Neuronal stem cell (in vitro differentiated cells): Measurements from ENCODE around the gene MCU.

Experiments used
- DNase-seq: peaks from one replicate; pipeline ENCODE4 v3.0.0-alpha.2; 2013; ENCODE audit warnings: low spot score
- H2AFZ ChIP-seq: one replicate; pipeline ENCODE4 v1.6.1; 2013; ENCODE audit warnings: mild to moderate bottlenecking, low read length, inconsistent platforms
- H2AK5ac ChIP-seq: 2 replicates; pipeline ENCODE4 v1.6.1; 2013; ENCODE audit warnings: low read depth, mild to moderate bottlenecking, inconsistent platforms, low read length, moderate library complexity, mixed read lengths
- H2BK120ac ChIP-seq: 2 replicates; pipeline ENCODE4 v1.6.1; 2013; ENCODE audit warnings: low read depth, mild to moderate bottlenecking, inconsistent platforms, low read length, moderate library complexity, mixed read lengths
- H2BK12ac ChIP-seq: one replicate; pipeline ENCODE4 v1.6.1; 2013; ENCODE audit warnings: low read length, inconsistent platforms
- H2BK15ac ChIP-seq: 2 replicates; pipeline ENCODE4 v1.6.1; 2013; ENCODE audit warnings: mild to moderate bottlenecking, low read length, inconsistent platforms, mixed read lengths
- H2BK5ac ChIP-seq: one replicate; pipeline ENCODE4 v1.6.1; 2013; ENCODE audit warnings: inconsistent platforms, mild to moderate bottlenecking, low read length, moderate library complexity
- H3K14ac ChIP-seq: one replicate; pipeline ENCODE4 v1.6.1; 2013; ENCODE audit warnings: low read length, inconsistent platforms
- H3K18ac ChIP-seq: 2 replicates; pipeline ENCODE4 v1.6.1; 2013; ENCODE audit warnings: low read length, inconsistent platforms
- H3K23ac ChIP-seq: 2 replicates; pipeline ENCODE4 v1.6.1; 2013; ENCODE audit warnings: low read depth, mild to moderate bottlenecking, mixed read lengths, low read length, inconsistent platforms; ENCODE audit not compliant: poor library complexity
- H3K27ac ChIP-seq: replicated peaks from 3 replicates; pipeline ENCODE4 v1.5.1; 2013; ENCODE audit warnings: low read length, inconsistent platforms
- H3K27me3 ChIP-seq, 3 experiments: 2 replicates each; pipeline ENCODE4 v1.6.1; 2013; ENCODE audit warnings: low read length in 3 of 3, mild to moderate bottlenecking in 2 of 3, inconsistent platforms in 1 of 3, low read depth in 1 of 3, mixed read lengths in 1 of 3, moderate library complexity in 1 of 3; ENCODE audit not compliant: control insufficient read depth in 3 of 3, insufficient read depth in 3 of 3
- H3K36me3 ChIP-seq, 2 donors: replicated peaks in 1 of 2; 2 replicates each; pipeline ENCODE4 v1.6.1; 2013; ENCODE audit warnings: low read length in 2 of 2; ENCODE audit not compliant: control insufficient read depth in 2 of 2, insufficient read depth in 2 of 2
- H3K4ac ChIP-seq: 2 replicates; pipeline ENCODE4 v1.6.1; 2013; ENCODE audit warnings: inconsistent platforms, mild to moderate bottlenecking, low read length, moderate library complexity
- H3K4me1 ChIP-seq, 2 donors: 1 replicate in 1 of 2; 2 replicates in 1 of 2; pipeline ENCODE4 v1.6.1; 2013; ENCODE audit warnings: low read length in 2 of 2, low read depth in 1 of 2; ENCODE audit not compliant: control insufficient read depth in 2 of 2, insufficient read depth in 1 of 2
- H3K4me2 ChIP-seq: one replicate; pipeline ENCODE4 v1.6.1; 2013; ENCODE audit warnings: mild to moderate bottlenecking, low read length, inconsistent platforms; ENCODE audit not compliant: insufficient read depth, poor library complexity, severe bottlenecking
- H3K4me3 ChIP-seq, 2 donors: 2 replicates each; pipeline ENCODE4 v1.5.1; 2013; ENCODE audit warnings: low read length in 2 of 2, mild to moderate bottlenecking in 2 of 2, inconsistent platforms in 1 of 2, moderate library complexity in 1 of 2
- H3K79me1 ChIP-seq: one replicate; pipeline ENCODE4 v1.6.1; 2013; ENCODE audit warnings: low read depth, mild to moderate bottlenecking, inconsistent platforms, low read length, moderate library complexity
- H3K9ac ChIP-seq: one replicate; pipeline ENCODE4 v1.6.1; 2013; ENCODE audit warnings: mild to moderate bottlenecking, low read depth, low read length, inconsistent platforms; ENCODE audit not compliant: poor library complexity
- H3K9me3 ChIP-seq, 2 donors: replicated peaks in 1 of 2; 2 replicates each; pipeline versions ENCODE3 to v1.6.1; 2013; ENCODE audit warnings: low read length in 2 of 2, mild to moderate bottlenecking in 2 of 2, inconsistent platforms in 1 of 2, low read depth in 1 of 2, mixed read lengths in 1 of 2, moderate library complexity in 1 of 2; ENCODE audit not compliant: control insufficient read depth in 2 of 2, insufficient read depth in 1 of 2
- H4K8ac ChIP-seq: one replicate; pipeline ENCODE4 v1.6.1; 2013; ENCODE audit warnings: low read depth, mild to moderate bottlenecking, inconsistent platforms, low read length, moderate library complexity
- H4K91ac ChIP-seq: one replicate; pipeline ENCODE4 v1.6.1; 2013; ENCODE audit warnings: low read length, low read depth, mild to moderate bottlenecking, inconsistent platforms; ENCODE audit not compliant: poor library complexity
- WGBS, 2 donors: extraction: QIAGEN DNeasy Blood & Tissue Kit; methylation state at CpG; one replicate each; pipeline ENCODE4 v1.1.7; 2013; ENCODE audit warnings: missing lambda C conversion rate in 2 of 2, mixed read lengths in 1 of 2; ENCODE audit not compliant: insufficient read length in 2 of 2, insufficient replicate concordance in 1 of 2; ENCODE audit errors: extremely low coverage in 2 of 2; 5-methylcytosine and 5-hydroxymethylcytosine counted together

Gene MCU

DNA sequence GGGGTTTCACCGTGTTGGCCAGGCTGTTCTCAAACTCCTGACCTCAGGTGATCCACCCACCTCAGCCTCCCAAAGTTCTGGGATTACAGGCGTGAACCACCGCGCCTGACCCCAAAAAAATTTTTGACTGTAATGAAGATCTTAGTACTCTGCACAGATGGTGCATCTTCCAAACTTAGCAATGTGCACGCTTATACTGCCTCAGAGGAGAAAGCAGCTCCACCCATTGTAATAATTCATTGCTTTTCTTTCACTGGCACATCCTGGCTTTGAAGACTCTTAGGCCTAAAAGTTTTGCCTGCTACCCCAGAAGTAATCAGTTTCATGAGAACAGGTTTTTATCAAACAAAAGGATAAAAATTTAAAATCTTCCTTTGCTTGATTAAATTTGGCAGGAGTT lies 149.5 kb downstream of the MCU start:
- no peak overlapping the region for H3K14ac ChIP-seq
- H3K27ac ChIP-seq = no peak overlapping the region
- H3K9me3 ChIP-seq = no peaks in the 10 kb centered on the region
- H2BK12ac ChIP-seq = no peak overlapping the region
- no peaks in the 10 kb centered on the region for H3K4me1 ChIP-seq
- no peak overlapping the region for H3K23ac ChIP-seq
- no peak overlapping the region for H2AFZ ChIP-seq
- H3K4ac ChIP-seq = no peak overlapping the region
- H3K36me3 ChIP-seq = no peaks in the 10 kb centered on the region
- H3K27me3 ChIP-seq = no peaks in the 10 kb centered on the region
- no peak overlapping the region for H3K4me3 ChIP-seq
- H2BK15ac ChIP-seq = no peak overlapping the region
- no peak overlapping the region for H3K9ac ChIP-seq
- no peak overlapping the region for H4K91ac ChIP-seq
- no CpG with 5 or more reads among the region's 5 CpGs for WGBS, 2 donors
- H2BK120ac ChIP-seq = no peak overlapping the region
- H2BK5ac ChIP-seq = no peak overlapping the region
- no peak overlapping the region for H4K8ac ChIP-seq
- no peak overlapping the region for H2AK5ac ChIP-seq
- DNase-seq = no peak
- no peak overlapping the region for H3K4me2 ChIP-seq
- no peaks in the 10 kb centered on the region for H3K79me1 ChIP-seq
- H3K18ac ChIP-seq = no peak overlapping the region

DNA sequence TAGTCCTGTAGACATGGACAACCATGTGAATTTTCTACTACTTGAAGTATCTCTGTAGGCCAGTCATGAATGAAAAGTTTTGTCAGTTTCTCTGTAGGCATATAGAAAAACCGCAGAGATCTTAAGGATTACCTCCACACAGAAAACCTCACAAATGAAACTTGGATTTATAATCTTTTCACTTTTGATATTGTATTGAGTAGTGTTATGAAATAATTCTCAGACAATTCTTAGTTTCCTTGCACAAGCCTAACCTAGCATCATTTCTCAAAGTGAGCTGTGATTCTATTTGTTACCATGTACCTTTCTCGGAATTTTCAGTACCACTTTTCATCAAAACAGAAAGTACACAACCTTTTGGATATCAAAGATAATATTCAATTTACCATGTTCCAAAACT lies 150.2 kb downstream of the MCU start:
- no peaks in the 10 kb centered on the region for H3K79me1 ChIP-seq
- H2BK5ac ChIP-seq = no peak overlapping the region
- H3K36me3 ChIP-seq = no peaks in the 10 kb centered on the region
- no peak overlapping the region for H3K27ac ChIP-seq
- H3K4me2 ChIP-seq = no peak overlapping the region
- no peak overlapping the region for H3K4me3 ChIP-seq
- H2AFZ ChIP-seq = no peak overlapping the region
- no peak for DNase-seq
- H3K18ac ChIP-seq = no peak overlapping the region
- no peak overlapping the region for H3K14ac ChIP-seq
- no peak overlapping the region for H2BK120ac ChIP-seq
- H3K23ac ChIP-seq = no peak overlapping the region
- H3K9ac ChIP-seq = no peak overlapping the region
- no peak overlapping the region for H4K91ac ChIP-seq
- no peak overlapping the region for H2BK12ac ChIP-seq
- no peak overlapping the region for H2BK15ac ChIP-seq
- no peak overlapping the region for H3K4ac ChIP-seq
- H3K9me3 ChIP-seq = no peaks in the 10 kb centered on the region
- no peak overlapping the region for H4K8ac ChIP-seq
- H3K27me3 ChIP-seq = no peaks in the 10 kb centered on the region
- H2AK5ac ChIP-seq = no peak overlapping the region
- no CpG with 5 or more reads among the region's 2 CpGs for WGBS, 2 donors
- no peaks in the 10 kb centered on the region for H3K4me1 ChIP-seq

DNA sequence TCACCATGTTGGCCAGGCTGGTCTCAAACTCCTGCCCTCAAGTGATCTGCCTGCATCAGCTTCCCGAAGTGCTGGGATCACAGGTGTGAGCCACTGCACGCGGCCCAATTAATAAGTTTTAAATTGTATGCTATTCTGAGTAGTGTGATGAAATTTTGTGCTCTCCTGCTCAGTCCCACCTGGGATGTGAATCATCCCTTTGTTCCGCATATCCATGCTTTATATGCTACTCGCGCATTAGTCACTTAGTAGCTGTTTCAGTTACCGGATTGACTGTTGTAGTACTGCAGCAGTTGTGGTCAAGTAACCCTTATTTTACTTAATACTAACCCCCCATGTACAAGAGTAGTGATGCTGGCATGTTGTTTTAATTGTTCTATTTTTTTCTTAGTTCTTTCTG lies 154.3 kb downstream of the MCU start:
- Histone ChIP-seq H4K91ac (no peak overlapping the region), H2AK5ac (no peak overlapping the region), H2BK5ac (no peak overlapping the region), H3K18ac (no peak overlapping the region), H2BK120ac (no peak overlapping the region), H3K36me3 (no peaks in the 10 kb centered on the region), H3K79me1 (no peaks in the 10 kb centered on the region), H2BK15ac (no peak overlapping the region), H3K23ac (no peak overlapping the region), H4K8ac (no peak overlapping the region), H3K27me3 (no peaks in the 10 kb centered on the region), H3K9ac (no peak overlapping the region), H3K4me1 (no peaks in the 10 kb centered on the region), H3K9me3 (peaks cover 0 to 3% of the 10 kb centered on the region in 2 donors), H3K4me2 (no peak overlapping the region), H2AFZ (no peak overlapping the region), H3K4me3 (no peak overlapping the region), H3K4ac (no peak overlapping the region), H2BK12ac (no peak overlapping the region), H3K27ac (no peak overlapping the region), H3K14ac (no peak overlapping the region)
- DNase-seq = no peak
- WGBS, 2 donors = no CpG with 5 or more reads among the region's 7 CpGs

DNA sequence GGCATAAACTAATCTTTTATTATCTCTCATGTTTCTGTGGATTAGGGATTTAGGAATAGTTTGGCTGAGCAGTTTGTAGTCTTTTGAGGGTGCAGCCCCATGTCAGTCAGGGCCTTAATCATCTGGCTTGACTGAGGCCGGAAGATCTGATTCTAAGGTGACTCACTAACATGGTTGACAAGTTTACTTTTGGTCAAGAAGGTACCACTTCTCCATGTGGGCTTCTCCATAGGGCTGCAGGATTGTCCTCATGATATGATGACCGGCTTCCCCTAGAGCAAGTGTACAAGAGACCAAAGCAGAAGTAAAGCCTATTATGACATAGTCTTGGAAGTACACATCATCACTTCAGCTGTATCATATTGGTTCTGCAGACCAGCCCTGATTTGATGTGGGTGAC lies 155.7 kb downstream of the MCU start:
- Histone ChIP-seq H4K8ac (no peak overlapping the region), H3K4ac (no peak overlapping the region), H3K27ac (no peak overlapping the region), H3K9me3 (peaks cover 0 to 12% of the 10 kb centered on the region in 2 donors), H3K4me2 (no peak overlapping the region), H3K23ac (no peak overlapping the region), H3K18ac (no peak overlapping the region), H3K27me3 (no peaks in the 10 kb centered on the region), H2BK120ac (no peak overlapping the region), H2BK12ac (no peak overlapping the region), H3K36me3 (no peaks in the 10 kb centered on the region), H4K91ac (no peak overlapping the region), H3K14ac (no peak overlapping the region), H3K4me3 (no peak overlapping the region), H3K4me1 (no peaks in the 10 kb centered on the region), H3K9ac (no peak overlapping the region), H2AFZ (no peak overlapping the region), H2BK5ac (no peak overlapping the region), H3K79me1 (no peaks in the 10 kb centered on the region), H2AK5ac (no peak overlapping the region), H2BK15ac (no peak overlapping the region)
- no CpG with 5 or more reads among the region's 2 CpGs for WGBS, 2 donors
- DNase-seq = no peak
